ELR (cell line): ENCODE measurements around the gene INCENP.

Experiments used
- DNase-seq: peaks from one replicate; pipeline ENCODE4 v3.0.0-alpha.2; 2015; ENCODE audit warnings: low read depth

Gene INCENP

DNA sequence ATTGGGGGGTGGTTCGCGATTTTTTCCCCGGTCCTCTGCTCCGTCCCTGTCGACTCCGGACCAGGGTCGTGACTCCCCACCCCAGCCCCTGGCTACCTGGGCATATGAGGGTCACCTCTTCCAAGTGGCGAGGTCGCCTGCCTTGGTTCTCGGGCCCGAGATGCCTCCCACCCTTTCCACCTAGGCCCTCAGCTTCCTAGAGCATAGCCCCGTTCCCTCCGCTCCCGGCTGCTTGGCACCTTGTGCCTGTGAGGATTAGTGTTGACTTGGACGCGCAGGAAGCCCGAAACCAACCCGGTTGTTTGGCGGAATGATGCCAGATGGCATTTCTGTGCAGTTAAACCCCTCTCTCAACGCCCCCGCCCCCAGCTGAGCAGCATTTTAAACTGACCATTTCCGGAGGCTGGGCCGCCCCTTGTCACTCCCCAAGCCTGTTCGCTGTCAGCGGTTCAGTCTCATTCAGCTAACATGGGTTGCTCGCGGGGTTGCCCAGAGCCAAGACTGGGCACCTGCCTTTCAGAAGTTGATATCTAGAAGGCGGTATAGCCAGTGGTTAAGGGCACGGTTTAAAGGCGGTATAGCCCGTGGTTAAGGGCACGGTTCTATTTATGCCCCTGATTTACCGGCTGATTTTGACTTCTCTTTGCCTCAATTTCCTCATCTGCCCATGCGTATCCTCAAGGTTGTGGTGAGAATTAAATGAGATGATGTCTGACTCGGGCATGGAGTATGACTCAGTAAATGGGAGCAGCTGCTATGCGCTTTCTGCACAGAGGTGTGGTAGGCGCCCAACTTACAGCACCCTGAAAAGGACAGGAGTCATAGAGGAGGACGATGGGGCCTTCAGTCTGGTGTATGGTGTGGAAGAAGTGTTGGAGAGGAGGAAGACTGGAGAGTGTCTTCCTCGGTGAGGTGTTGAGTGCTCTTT is 639 bp downstream of the INCENP start:
- DNase-seq: peak; percentile 66

DNA sequence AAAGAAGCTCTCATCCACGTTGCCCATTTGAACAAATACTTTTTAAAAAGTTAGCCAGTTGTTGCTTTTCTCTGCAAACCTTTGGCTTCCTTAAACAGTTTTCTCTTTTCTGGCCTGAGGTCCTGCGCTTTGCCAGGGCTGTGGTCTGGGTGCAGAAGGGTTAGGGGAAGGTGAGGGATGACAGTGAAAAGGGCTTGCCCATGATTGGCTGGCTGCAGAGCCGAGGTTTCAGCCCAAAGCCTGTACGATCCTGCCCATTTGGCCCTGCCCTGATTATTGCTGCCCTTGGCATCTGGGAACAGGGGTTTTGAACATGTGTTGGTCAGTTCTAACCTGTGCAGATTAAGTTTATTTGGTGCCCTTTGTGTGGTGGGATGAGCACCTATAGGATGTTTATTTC is 1.5 kb downstream of the INCENP start:
- no peak for DNase-seq

DNA sequence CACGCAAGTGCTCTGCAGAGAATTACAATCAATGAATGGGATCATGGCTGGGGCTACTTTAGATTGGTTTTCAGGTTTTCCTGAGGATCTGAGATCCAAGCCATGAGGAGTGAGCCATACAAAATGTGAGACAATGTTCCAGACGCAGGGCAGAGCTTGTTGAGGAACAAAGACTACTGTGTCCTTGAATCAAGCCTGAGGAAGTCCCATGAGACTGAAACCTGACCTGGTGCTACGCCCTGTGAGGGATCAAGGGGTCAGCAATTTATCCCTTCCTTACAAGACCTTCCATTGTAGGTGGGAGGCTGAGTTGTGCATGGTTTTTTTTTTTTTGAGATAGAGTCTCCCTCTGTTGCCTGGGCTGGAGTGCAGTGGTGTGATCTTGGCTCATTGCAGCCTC is 2.1 kb downstream of the INCENP start:
- DNase-seq: no peak

DNA sequence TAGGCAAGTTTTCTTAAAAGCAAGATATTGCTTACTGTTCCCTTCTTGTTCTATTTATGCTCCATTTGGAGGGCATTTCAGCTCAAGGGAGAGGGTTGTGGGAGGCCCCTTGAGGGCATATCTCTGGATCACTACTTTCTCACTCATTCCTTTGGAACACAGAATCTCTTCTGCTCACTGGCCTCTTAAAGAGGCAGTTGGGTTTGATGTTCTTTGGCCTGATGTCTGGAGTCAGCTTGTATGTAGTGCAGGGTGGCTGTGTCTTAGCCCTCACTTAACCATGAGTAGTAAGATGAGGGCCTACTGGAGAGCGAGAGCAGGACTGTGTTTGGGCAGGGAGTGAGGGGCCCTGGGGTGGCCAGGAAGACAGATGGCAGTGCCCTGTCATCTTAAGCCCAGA is 3.6 kb downstream of the INCENP start:
- DNase-seq: no peak

DNA sequence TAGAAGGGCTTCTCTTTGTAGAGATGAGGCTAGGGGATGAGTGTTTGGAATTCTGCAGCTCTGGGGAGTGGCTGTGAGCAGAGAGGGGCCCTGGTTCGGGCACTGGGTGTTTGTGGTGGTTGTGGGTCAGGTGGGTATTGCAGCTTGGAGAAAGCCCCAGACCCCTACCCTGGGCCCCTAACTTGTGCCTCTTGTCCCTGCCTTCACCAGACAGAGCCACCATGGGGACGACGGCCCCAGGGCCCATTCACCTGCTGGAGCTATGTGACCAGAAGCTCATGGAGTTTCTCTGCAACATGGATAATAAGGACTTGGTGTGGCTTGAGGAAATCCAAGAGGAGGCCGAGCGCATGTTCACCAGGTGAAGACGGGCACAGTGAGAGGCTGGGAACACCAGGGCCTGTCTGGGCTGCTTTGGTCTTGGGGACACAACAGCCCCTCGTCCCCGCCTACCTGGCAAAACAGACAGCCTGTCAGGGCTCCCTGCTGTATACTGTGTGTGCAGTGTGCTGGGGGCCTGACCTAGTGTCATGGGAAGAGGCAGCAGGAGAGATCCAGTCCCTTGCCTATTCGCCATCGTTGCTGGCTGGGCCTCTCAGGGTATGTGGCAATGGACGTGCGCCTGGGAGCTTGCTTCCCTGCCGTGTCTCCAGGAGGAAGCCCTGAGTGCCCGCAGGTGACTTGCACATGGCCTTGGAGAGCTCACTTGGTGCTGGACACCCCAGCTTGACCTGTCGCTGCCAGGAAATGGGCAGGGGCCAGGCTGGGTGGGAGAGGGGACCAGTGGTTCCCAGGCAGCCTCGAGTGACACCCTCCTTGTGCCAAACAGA is 4.3 kb downstream of the INCENP start:
- DNase-seq: no peak

DNA sequence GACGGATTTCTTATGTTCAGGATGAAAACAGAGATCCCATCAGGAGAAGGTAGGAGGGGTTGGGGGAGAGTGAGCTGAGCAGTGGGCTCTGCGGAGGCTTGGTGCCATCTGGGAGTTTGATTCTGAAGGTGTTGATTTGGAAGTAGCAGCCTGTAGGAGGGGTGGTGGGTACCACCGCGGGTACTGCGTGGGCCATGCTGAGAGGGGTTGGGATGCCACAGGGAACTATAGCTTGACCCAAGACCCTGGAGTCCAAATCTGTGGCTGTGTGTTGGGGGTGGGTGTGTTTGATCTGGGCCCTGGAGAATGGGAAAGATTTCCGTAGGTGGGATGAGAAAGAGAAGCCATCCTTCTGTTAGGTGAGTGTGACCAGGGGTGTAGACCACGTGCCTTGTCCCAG is 5.0 kb downstream of the INCENP start:
- DNase-seq: no peak

DNA sequence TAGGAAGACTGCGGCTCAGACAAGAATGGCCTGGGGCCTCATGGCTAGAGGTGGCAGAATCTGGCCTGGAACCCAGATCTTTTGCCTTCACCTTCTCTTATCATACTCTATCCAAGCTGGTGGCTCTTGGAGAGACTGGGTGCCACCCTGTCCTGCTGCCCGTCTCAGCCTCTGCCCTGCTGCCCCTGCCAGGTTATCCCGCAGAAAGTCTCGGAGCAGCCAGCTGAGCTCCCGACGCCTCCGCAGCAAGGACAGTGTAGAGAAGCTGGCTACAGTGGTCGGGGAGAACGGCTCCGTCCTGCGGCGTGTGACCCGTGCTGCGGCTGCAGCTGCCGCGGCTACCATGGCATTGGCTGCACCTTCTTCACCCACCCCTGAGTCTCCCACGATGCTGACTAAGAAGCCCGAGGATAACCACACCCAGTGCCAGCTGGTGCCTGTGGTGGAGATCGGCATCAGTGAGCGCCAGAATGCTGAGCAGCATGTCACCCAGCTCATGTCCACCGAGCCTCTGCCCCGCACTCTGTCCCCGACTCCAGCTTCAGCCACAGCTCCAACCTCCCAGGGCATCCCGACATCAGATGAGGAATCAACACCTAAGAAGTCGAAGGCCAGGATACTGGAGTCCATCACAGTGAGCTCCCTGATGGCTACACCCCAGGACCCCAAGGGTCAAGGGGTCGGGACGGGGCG is 5.9 kb downstream of the INCENP start:
- DNase-seq: no peak

DNA sequence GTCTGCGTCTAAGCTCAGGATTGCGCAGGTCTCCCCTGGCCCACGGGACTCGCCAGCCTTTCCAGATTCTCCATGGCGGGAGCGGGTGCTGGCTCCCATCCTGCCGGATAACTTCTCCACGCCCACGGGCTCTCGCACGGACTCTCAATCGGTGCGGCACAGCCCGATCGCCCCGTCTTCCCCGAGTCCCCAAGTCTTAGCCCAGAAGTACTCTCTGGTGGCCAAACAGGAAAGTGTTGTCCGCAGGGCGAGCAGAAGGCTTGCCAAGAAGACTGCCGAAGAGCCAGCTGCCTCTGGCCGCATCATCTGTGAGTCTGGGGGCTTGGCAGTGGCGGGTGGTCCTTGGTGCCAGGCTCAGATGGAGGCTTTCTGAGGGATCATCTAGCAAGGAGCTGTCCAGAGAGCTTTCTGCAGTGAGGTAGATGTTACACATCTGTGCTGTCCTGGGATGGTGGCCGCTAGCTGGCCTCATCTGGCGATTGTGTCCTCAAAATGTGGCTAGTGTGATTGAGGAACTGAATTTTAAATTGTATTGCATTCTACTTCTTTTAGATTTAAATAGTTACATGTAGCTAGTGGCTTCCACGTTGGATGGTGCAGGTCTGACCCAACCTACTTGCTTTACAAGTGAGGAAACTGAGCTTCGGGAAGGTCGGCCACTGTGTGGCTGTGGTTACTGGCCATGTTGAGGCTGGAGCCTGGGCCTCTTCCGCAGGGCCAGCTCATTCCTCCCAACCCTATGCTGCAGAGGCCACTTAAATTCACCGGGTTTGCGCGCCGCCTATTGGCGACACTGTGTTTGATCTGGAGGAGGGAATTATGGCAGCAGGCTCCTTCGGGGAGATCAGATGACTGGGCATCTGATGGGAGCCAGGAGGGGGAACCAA is 6.7 kb downstream of the INCENP start:
- DNase-seq: no peak

DNA sequence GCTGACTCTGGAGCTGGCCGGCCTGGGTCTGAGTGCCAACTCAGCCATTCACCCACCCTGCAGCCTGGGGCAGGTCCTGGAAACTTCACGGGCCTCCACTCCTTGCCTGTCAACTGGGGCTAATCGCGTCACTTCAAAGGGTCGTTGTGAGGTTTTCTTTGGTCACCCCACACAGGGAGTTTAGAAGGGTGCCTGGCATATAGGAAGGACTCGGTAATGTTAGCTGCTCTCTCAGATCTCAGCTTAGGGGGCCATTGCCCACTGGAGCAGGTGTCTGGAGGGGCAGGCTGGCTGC is 7.3 kb downstream of the INCENP start:
- DNase-seq: no peak

DNA sequence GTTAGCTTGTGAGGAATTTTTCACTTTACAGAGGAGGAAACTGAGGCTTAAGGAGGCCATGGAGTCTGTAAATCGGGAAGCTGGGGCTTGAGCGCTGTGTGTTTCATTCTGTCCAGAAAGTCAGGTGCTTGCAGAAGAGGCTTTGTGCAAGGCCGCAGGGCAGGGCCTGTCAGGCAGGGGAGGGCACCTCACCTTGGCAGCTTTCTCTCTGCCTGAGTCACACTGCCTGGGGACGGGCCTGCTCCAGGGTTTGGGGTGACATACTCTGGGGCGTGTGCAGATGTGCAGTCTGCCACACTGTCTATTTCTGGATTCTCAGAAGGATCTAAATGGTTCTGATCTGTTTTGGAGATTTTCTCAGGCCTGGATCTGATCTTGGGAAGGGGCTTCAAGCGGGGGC is 8.4 kb downstream of the INCENP start:
- DNase-seq: no peak

DNA sequence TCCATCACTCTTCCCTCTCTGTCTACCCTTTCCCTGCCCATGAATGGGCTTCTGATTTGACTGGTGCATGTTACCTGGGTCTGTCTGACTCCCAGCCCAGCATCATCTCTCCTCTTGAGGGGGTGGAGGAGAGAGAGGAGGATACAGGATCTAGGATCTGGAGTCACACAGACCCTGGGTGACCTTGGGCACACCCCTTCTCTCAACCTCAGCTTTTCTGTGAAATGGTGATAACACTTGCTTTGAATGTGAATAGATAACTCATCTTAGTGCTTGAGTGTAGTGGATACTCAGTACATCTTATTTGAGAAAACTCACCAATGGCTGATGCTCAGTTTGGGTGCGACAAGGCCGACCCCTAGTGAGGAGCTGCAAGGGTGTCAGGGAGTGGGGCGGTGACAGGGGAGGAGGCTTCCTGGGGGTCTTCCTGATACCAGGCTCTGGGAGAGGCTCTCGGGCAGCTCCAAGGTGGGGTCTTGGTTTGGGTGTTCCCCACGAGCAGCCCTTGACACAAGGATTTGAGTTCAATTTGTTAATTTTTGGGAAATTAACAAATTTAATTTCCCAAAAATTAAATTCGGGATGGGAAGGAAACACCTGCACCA is 9.0 kb downstream of the INCENP start:
- DNase-seq: no peak

DNA sequence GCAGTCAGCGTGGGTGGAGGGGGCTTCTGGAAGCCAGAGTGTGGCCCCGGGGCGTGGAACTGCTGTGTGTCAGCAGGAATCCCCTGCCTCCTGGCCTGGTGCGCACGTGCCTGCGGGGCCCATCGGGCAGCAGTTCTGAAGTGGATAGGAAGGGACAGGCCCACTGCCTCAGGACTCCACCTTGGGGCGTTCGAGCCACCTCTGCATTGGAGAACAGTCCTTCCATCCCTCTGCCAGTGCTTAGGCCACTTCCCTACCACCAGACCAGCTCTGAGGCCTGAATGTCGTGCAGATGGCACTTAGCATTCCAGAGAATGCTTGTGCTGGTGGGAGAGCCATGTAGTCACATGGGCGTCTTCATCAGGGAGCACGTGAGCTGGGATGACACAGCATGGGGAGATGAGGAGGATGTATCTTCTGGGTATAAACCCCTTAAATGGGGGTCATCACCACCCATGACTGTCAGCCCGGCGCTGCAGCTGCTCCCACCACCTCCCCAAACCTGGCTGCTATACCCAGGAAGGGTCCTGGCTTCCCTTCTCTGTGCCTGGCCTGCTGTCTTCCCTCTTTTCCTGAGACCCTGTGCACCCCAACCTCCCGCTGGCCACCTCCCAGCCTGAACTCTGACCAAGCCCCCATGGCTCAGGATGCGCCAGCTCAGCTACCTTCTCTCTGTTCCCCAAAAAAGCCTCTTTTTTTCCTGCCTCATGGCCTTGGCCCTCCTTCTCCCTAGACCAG is 9.7 kb downstream of the INCENP start:
- no peak for DNase-seq

DNA sequence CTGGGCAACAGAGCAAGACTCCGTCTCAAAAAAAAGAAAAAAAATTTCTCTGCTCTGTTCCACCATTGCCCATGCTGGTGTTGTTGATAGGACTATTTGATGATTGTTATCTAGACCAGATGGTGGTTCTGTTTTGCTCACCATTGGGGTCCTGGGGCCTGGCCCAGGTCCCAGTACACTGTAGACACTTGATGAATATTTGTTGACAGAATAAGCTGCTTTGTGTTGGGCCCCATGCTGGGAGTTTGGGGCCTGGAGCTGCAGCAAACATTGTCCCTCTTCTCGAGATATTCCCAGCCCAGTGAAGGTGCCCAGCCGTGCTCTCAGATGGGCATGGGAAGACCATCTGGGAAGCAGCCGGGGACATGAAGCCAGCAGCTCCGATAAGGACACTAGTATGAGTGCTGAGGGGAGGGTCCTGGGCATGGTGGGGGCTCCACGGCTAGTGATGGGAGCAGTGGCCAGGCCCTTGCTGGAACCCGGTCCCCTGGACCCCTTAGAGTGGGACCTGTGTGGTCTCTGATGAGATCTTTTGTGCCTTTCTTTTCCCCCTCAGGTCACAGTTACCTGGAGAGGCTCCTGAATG is 13.6 kb downstream of the INCENP start:
- DNase-seq: no peak

DNA sequence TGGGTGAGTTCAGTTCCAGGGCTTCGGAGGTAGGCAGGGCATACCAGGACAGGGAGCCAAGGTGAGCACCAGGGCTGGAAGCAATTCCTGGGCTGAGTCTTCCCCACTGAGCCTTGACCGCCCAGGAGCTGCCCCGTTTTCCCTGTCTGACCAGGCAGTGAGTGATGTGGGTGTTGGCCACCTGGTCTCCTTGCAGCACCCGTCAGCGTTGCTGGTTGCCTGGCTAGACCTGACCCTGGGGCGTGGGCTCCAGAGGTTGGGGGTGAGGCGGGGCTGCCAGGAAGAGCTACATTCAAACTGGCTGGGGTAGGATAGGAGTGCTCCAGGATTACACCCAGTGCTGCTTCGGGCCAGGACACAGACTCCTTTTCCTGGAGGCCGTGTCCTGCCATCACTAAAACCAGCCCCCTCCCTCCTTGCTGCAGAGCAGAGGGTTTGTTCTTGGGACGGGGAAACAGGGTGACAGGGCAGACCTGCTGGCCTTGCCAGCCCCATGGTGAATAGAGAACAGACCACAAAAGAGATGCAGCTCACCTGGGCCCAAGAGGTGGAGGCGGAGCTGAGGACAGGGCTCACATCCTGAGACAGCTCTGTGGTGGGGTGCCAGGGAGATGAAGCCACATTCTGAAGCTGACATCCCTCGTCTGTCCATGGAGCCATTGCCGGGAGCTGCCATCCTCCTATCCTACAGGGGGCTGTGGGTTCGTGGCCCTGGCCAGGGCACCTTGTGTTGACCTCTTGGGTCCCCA is 14.2 kb downstream of the INCENP start:
- DNase-seq: no peak

DNA sequence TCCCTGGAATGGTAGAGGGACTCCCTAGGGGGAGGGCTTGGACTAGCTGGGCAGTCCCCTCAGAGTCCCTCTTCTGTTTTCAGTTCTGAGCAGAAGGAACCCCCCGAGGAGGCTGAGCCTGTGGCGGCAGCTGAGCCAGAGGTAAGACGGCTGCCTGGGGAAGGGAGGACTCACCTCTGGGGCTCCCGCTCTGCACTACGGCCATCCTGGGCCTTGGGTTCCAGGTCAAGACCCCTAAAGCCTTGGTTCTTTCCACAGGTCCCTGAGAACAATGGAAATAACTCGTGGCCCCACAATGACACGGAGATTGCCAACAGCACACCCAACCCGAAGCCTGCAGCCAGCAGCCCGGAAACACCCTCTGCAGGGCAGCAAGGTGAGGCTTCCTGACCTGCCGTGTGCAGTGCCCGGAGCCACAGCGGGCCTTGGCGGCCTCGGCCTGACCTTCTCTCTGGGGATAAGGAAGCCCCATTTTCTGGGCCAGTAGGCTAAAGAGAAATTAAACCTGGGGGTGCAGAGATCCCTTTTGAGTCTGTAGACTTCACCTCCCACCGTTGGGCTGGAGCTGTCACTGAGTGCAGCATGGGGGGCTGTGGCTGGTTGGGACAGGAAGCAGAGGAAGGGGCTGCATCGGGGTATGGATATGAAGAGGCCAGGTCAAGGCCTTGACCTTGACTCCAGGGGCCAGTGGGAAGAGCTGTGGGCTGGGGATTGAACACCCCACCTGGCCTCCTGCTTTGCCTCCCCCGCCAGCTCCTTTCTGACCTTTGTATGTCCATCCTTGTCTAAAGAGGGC is 15.0 kb downstream of the INCENP start:
- DNase-seq: no peak

DNA sequence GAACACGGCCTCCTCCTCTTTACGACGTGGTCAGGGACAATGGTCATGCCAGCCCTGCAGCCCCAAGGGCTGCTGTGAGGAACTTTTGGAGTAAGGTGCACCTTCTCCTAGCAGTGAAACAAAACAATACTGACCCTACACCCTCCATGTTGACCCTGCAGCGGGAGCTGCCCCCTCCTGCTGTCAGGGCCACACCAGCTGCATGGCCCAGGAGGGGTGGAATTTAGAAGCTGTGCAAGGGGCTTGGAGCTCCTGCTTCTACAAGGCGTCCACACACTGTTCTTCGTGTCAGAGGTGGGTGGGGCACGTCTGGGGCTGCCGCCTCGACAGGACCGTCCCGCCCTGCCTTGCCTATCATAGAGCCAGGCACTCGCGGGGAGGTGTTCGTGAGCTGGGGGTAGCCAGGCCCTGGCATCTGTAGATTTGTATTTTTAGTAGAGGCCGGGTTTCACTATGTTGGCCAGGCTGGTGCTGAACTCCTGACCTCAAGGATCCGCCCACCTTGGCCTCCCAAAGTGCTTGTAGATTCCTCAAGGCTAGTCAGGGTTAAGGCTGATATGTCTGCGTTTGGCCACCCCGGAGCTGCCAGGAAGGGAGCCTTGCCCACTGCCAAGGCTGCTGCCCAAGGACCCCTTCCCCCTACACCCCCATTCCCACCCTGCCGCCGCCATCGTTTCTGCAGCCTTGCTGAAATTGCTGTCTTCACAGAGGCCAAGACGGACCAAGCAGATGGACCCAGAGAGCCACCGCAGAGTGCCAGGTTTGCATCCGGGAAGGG is 15.9 kb downstream of the INCENP start:
- DNase-seq: no peak

DNA sequence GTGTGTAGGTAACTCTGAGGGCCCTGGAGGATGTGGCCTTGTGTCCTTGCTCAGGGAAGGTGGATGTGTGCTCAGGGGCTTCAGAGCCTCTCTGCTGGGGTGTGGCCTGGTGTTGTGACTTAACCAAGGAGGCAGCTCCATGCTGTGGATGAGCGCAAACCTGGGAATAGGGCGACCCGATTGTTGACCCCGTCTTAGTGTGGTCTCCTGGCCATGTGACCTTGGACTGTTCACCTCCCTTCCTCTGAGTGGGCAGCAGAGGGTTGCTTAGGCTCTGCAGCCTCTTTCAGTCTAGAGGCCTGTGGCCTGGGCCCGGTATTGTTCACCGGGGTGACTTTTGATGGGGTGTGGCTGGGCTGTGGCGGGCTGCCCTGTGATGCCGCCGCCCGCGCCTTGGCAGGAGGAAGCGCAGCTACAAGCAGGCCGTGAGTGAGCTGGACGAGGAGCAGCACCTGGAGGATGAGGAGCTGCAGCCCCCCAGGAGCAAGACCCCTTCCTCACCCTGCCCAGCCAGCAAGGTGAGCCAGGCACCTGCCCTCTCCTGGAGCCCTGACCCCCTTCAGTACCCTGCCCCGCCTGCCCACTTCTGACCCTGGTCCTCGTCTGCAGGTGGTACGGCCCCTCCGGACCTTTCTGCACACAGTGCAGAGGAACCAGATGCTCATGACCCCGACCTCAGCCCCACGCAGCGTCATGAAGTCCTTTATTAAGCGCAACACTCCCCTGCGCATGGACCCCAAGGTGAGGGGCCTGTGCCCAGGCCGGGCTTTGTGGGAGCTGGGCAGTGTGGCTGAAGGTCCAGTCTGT is 16.7 kb downstream of the INCENP start:
- no peak for DNase-seq
